ENCODE results near the gene GATC. TPM values are rescaled to one million over a fixed set of nuclear protein-coding genes. Genes with fewer than 3 reads are reported as not detected.

Gene GATC
- total and polyA plus RNA-seq, 10 of the 15 experiments (the other 5 are each of a cell fraction or from before 2014, with no cell fraction given), result 5.1 to 40.3 (median 22.9) TPM

DNA sequence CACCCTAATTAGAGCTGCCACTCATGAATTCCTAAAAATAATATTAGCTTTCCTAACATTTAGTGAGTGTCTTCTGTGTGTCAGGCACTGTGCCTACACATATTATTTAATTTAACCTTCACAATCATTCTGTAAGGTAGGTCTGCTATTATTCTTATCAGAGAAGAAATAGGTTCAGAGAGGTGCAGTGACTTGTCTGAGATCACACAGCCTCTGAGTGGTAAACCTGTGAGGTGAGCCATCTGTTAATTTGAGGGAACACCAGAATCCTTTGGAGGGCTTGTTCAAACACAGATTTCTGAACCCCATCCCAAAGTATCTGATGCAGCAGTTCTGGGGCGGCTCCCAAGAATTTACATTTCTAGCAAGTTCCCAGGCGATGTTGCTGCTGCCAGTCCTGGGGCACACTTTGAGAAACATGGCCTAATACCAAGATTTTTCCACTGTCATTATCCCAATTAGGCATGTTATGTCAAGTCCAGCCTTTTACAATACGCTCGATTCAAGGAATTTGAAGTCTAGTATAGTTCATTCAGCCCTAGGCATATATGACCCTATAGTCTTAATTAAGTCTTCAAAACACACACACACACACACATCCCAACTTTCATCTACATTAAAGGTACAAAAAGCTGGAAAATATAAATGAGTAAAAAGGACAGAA, 28.2 kb upstream of the GATC start (continued):
- TF ChIP-seq, protein P1, sequence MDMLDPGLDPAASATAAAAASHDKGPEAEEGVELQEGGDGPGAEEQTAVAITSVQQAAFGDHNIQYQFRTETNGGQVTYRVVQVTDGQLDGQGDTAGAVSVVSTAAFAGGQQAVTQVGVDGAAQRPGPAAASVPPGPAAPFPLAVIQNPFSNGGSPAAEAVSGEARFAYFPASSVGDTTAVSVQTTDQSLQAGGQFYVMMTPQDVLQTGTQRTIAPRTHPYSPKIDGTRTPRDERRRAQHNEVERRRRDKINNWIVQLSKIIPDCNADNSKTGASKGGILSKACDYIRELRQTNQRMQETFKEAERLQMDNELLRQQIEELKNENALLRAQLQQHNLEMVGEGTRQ (IDR thresholded peaks at IDR 0.05; ENCODE audit: borderline replicate concordance, low read depth, low read length), result no peak
- TF ChIP-seq NFYA (IDR thresholded peaks at IDR 0.05; ENCODE audit: borderline replicate concordance, low read depth, low read length) (no peak), PAX8 (IDR thresholded peaks at IDR 0.05) (no peak), RFX5 (IDR thresholded peaks at IDR 0.05; ENCODE audit: low read depth, low read length) (no peak), RB1 (IDR thresholded peaks at IDR 0.05; ENCODE audit: borderline replicate concordance) (no peak)
- TF ChIP-seq, protein P2, sequence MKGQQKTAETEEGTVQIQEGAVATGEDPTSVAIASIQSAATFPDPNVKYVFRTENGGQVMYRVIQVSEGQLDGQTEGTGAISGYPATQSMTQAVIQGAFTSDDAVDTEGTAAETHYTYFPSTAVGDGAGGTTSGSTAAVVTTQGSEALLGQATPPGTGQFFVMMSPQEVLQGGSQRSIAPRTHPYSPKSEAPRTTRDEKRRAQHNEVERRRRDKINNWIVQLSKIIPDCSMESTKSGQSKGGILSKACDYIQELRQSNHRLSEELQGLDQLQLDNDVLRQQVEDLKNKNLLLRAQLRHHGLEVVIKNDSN (IDR thresholded peaks at IDR 0.05; ENCODE audit: borderline replicate concordance, extremely low read length, insufficient read depth, low read depth, low read length), result no peak
- TF ChIP-seq, protein P3, sequence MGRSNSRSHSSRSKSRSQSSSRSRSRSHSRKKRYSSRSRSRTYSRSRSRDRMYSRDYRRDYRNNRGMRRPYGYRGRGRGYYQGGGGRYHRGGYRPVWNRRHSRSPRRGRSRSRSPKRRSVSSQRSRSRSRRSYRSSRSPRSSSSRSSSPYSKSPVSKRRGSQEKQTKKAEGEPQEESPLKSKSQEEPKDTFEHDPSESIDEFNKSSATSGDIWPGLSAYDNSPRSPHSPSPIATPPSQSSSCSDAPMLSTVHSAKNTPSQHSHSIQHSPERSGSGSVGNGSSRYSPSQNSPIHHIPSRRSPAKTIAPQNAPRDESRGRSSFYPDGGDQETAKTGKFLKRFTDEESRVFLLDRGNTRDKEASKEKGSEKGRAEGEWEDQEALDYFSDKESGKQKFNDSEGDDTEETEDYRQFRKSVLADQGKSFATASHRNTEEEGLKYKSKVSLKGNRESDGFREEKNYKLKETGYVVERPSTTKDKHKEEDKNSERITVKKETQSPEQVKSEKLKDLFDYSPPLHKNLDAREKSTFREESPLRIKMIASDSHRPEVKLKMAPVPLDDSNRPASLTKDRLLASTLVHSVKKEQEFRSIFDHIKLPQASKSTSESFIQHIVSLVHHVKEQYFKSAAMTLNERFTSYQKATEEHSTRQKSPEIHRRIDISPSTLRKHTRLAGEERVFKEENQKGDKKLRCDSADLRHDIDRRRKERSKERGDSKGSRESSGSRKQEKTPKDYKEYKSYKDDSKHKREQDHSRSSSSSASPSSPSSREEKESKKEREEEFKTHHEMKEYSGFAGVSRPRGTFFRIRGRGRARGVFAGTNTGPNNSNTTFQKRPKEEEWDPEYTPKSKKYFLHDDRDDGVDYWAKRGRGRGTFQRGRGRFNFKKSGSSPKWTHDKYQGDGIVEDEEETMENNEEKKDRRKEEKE (IDR thresholded peaks at IDR 0.05), result no peak
- TF ChIP-seq, protein P4, sequence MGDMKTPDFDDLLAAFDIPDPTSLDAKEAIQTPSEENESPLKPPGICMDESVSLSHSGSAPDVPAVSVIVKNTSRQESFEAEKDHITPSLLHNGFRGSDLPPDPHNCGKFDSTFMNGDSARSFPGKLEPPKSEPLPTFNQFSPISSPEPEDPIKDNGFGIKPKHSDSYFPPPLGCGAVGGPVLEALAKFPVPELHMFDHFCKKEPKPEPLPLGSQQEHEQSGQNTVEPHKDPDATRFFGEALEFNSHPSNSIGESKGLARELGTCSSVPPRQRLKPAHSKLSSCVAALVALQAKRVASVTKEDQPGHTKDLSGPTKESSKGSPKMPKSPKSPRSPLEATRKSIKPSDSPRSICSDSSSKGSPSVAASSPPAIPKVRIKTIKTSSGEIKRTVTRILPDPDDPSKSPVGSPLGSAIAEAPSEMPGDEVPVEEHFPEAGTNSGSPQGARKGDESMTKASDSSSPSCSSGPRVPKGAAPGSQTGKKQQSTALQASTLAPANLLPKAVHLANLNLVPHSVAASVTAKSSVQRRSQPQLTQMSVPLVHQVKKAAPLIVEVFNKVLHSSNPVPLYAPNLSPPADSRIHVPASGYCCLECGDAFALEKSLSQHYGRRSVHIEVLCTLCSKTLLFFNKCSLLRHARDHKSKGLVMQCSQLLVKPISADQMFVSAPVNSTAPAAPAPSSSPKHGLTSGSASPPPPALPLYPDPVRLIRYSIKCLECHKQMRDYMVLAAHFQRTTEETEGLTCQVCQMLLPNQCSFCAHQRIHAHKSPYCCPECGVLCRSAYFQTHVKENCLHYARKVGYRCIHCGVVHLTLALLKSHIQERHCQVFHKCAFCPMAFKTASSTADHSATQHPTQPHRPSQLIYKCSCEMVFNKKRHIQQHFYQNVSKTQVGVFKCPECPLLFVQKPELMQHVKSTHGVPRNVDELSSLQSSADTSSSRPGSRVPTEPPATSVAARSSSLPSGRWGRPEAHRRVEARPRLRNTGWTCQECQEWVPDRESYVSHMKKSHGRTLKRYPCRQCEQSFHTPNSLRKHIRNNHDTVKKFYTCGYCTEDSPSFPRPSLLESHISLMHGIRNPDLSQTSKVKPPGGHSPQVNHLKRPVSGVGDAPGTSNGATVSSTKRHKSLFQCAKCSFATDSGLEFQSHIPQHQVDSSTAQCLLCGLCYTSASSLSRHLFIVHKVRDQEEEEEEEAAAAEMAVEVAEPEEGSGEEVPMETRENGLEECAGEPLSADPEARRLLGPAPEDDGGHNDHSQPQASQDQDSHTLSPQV (IDR thresholded peaks at IDR 0.05), result no peak

All from GM12878 (cell line).